Medulla oblongata (tissue), 1 donor: Measurements from ENCODE around the gene TUBB.
A peak's percentile ranks its signal among the peaks of the same experiment; 100 is the strongest.
"Not testable (repeated sequence)": the region's sequence is repeated elsewhere in the genome, so short reads cannot be mapped to it uniquely, and the experiment has no call there.

Experiments
- DNase-seq: peaks from one replicate; pipeline ENCODE4 v3.0.0-alpha.2; 2015; ENCODE audit errors: extremely low spot score

The TUBB gene

GRCh38 chr6:30759575-30760239 lies 39.6 kb downstream of the TUBB start:
- DNase-seq: no peak

GRCh38 chr6:30760549-30760948 lies 40.4 kb downstream of the TUBB start:
- DNase-seq: no peak

GRCh38 chr6:30761791-30762429 lies 41.8 kb downstream of the TUBB start:
- no peak for DNase-seq

GRCh38 chr6:30763155-30763617 lies 43.0 kb downstream of the TUBB start:
- DNase-seq: no peak

GRCh38 chr6:30763618-30764489 lies 43.7 kb downstream of the TUBB start:
- no peak for DNase-seq

- not testable (repeated sequence) for DNase-seq
Measured at GRCh38 chr6:30764490-30765043, 44.4 kb downstream of the TUBB start.

GRCh38 chr6:30765495-30765894 lies 45.3 kb downstream of the TUBB start:
- not testable (repeated sequence) for DNase-seq

GRCh38 chr6:30766461-30767157 lies 46.5 kb downstream of the TUBB start:
- DNase-seq: no peak

- DNase-seq: no peak
Measured at GRCh38 chr6:30767158-30767943, 47.2 kb downstream of the TUBB start.

- no peak for DNase-seq
Measured at GRCh38 chr6:30767944-30768301, 47.8 kb downstream of the TUBB start.

- no peak for DNase-seq
Measured at GRCh38 chr6:30768634-30769087, 48.5 kb downstream of the TUBB start.

- DNase-seq: peak; percentile 28
Measured at GRCh38 chr6:30769088-30769852, 49.1 kb downstream of the TUBB start.

GRCh38 chr6:30769853-30770524 lies 49.8 kb downstream of the TUBB start:
- no peak for DNase-seq

- DNase-seq: no peak
Measured at GRCh38 chr6:30770592-30770991, 50.4 kb downstream of the TUBB start.

- no peak for DNase-seq
Measured at GRCh38 chr6:30774701-30775100, 54.5 kb downstream of the TUBB start.
